Nephron (organoid): ENCODE results near the gene ZFYVE1.

Experiments
- H3K27ac Mint-ChIP-seq, 3 experiments: 2 replicates each; pipeline ENCODE4 v1.8.0; 2020; ENCODE audit warnings: mixed read lengths in 3 of 3, mild to moderate bottlenecking in 2 of 3, moderate library complexity in 1 of 3
- H3K27me3 Mint-ChIP-seq: 2 replicates; pipeline ENCODE4 v1.8.0; 2021; ENCODE audit warnings: low read depth, mild to moderate bottlenecking, moderate library complexity, mixed read lengths
- H3K36me3 Mint-ChIP-seq: 2 replicates; pipeline ENCODE4 v1.8.0; 2020; ENCODE audit warnings: low read depth, mixed read lengths
- H3K4me1 Mint-ChIP-seq: 2 replicates; pipeline ENCODE4 v1.8.0; 2020; ENCODE audit warnings: mixed read lengths
- H3K4me3 Mint-ChIP-seq, 3 experiments: 2 replicates each; pipeline ENCODE4 v1.8.0; 2020; ENCODE audit warnings: mild to moderate bottlenecking in 3 of 3, mixed read lengths in 3 of 3, moderate library complexity in 2 of 3
- H3K9me3 Mint-ChIP-seq: 2 replicates; pipeline ENCODE4 v1.8.0; 2020; ENCODE audit warnings: mixed read lengths
- TF ChIP-seq, protein P1 (sequence below), 3 experiments: fragments of 200-600 bp; sonication (generic); IDR thresholded peaks; one replicate each; pipeline ENCODE4 v1.5.0; 2021; ENCODE audit warnings: antibody characterized with exemption in 3 of 3; ENCODE audit not compliant: unreplicated experiment in 3 of 3

The ZFYVE1 gene

DNA sequence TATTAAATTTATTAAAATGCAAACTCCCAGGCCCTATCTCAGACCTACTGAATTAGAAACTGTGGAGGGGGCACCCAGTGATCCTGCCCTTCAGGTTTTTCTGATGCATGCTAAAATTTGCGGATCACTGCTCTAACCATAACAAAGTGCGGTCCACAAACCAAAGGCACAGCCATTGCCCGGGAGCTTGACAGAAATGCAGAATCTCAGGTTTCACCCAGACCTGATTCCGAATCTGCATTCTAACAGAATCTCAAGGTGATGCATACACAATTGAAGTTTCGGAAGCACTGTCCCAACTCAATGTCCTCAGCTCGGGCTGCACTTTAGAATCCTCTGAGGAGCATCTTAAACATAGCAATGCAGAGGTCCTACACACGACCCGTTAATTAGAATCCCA lies 46.0 kb downstream of the ZFYVE1 start:
- Mint-ChIP-seq H3K27ac (no peak overlapping the region), H3K9me3 (no peaks in the 10 kb centered on the region), H3K27me3 (no peaks in the 10 kb centered on the region), H3K36me3 (peaks cover 68% of the 10 kb centered on the region), H3K4me3 (no peak overlapping the region), H3K4me1 (no peaks in the 10 kb centered on the region)
- TF ChIP-seq, protein P1, sequence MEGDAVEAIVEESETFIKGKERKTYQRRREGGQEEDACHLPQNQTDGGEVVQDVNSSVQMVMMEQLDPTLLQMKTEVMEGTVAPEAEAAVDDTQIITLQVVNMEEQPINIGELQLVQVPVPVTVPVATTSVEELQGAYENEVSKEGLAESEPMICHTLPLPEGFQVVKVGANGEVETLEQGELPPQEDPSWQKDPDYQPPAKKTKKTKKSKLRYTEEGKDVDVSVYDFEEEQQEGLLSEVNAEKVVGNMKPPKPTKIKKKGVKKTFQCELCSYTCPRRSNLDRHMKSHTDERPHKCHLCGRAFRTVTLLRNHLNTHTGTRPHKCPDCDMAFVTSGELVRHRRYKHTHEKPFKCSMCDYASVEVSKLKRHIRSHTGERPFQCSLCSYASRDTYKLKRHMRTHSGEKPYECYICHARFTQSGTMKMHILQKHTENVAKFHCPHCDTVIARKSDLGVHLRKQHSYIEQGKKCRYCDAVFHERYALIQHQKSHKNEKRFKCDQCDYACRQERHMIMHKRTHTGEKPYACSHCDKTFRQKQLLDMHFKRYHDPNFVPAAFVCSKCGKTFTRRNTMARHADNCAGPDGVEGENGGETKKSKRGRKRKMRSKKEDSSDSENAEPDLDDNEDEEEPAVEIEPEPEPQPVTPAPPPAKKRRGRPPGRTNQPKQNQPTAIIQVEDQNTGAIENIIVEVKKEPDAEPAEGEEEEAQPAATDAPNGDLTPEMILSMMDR (IDR thresholded peaks at IDR 0.05; ENCODE audit: unreplicated experiment in 3 of 3): no peak

DNA sequence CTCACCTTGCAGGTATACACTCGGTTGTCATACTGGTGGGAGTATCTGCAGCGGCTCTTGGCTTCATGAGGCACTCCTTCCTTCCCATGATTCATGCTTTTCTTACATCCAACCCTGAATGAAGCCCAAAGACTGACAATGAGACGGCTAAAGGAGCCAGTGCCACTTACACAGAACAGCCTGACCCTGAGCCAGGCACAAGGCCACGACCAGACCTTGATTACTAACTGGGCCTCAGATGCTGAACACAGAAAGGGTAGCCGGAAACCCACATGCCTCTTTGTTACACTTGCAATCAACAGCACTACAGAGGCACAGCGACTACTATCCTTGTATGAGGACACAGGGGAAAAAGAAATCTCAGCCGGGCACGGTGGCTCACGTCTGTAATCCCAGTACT lies 48.0 kb downstream of the ZFYVE1 start:
- no peak overlapping the region for H3K27ac Mint-ChIP-seq
- H3K36me3 Mint-ChIP-seq: peaks cover 74% of the 10 kb centered on the region
- TF ChIP-seq, protein P1 (IDR thresholded peaks at IDR 0.05; ENCODE audit: unreplicated experiment in 3 of 3): no peak
- H3K4me3 Mint-ChIP-seq: no peak overlapping the region
- H3K4me1 Mint-ChIP-seq: no peaks in the 10 kb centered on the region
- H3K9me3 Mint-ChIP-seq: no peaks in the 10 kb centered on the region
- H3K27me3 Mint-ChIP-seq: no peaks in the 10 kb centered on the region

DNA sequence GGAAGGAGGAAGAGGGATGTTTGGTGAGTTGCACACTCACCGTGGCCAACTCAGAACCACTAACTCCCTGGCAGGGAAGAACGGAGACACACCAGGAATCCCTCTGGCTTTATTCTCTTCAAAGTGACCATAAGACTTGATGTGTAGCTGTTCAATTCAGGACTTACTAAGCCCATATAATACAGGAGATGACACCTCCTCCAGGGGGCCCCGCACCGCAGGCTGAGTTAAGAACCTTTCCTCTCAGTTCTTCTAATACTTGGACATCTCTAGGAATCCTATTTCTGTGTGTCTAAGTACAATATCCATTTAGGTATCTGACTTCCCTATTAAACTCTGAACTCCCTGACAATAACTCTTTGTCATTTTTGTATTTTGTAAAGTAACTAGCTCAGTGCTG lies 51.1 kb downstream of the ZFYVE1 start:
- Mint-ChIP-seq H3K4me1 (no peaks in the 10 kb centered on the region), H3K27me3 (no peaks in the 10 kb centered on the region), H3K36me3 (peaks cover 67% of the 10 kb centered on the region)

DNA sequence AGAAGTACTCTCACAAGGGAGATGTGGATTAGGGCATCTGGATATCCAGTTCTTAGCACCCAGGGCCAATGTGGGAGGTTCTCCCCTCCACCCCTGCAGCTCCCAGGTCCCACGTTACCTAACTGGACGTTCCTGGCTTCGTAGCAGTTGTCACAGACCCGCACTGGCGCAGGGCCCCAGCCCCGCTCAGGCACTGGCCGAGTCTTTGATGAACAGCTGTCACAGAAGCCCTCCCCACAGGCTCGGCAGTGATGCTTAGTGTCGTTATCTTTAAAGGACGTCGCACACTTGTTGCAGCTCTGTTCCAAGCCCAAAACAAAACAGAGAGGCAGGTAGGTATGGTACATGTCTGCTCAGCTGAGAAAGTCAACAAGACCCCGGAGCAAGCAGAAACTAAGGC lies 52.2 kb downstream of the ZFYVE1 start:
- Mint-ChIP-seq H3K27ac (no peak overlapping the region), H3K4me3 (no peak overlapping the region), H3K36me3 (peaks cover 72% of the 10 kb centered on the region), H3K27me3 (no peaks in the 10 kb centered on the region), H3K4me1 (no peaks in the 10 kb centered on the region), H3K9me3 (no peaks in the 10 kb centered on the region)
- TF ChIP-seq, protein P1 (IDR thresholded peaks at IDR 0.05; ENCODE audit: unreplicated experiment in 3 of 3): no peak

More for the DNA sequence above, 51.1 kb downstream of the ZFYVE1 start:
- TF ChIP-seq, protein P1 (IDR thresholded peaks at IDR 0.05; ENCODE audit: unreplicated experiment in 3 of 3): no peak
- Mint-ChIP-seq H3K4me3 (no peak overlapping the region), H3K9me3 (no peaks in the 10 kb centered on the region), H3K27ac (no peak overlapping the region)

DNA sequence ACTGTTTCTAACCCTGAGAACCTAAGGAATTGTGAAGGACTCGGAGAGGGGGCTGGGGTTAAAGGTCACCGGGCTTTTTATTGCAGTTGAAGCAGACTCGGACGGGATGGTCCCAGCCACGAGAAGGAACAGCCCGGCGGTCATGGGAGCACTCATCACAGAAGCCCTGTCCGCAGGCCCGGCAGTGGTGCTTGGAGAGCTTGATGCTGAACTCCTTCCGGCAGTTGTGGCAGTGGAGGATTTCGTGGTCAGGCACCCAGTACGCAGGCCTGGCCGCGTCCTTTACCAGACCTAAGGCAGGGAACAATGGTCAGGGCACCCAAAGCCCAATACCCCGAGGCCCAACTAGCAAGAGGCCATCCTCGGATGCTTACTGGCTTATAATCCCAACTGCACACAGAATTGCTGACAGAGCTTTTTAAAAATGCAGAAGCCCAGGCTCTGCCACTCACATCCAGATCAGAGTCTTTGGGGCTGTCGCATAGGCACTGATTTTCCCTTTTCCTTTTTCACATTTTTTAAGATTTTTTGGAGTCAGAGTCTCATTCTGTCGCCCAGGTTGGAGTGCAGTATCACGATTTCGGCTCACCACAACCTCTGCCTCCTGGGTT lies 56.0 kb downstream of the ZFYVE1 start:
- Mint-ChIP-seq H3K27ac (no peak overlapping the region), H3K9me3 (no peaks in the 10 kb centered on the region), H3K4me1 (no peaks in the 10 kb centered on the region), H3K27me3 (no peaks in the 10 kb centered on the region), H3K4me3 (no peak overlapping the region), H3K36me3 (peaks cover 68% of the 10 kb centered on the region)
- TF ChIP-seq, protein P1 (IDR thresholded peaks at IDR 0.05; ENCODE audit: unreplicated experiment in 3 of 3): no peak

DNA sequence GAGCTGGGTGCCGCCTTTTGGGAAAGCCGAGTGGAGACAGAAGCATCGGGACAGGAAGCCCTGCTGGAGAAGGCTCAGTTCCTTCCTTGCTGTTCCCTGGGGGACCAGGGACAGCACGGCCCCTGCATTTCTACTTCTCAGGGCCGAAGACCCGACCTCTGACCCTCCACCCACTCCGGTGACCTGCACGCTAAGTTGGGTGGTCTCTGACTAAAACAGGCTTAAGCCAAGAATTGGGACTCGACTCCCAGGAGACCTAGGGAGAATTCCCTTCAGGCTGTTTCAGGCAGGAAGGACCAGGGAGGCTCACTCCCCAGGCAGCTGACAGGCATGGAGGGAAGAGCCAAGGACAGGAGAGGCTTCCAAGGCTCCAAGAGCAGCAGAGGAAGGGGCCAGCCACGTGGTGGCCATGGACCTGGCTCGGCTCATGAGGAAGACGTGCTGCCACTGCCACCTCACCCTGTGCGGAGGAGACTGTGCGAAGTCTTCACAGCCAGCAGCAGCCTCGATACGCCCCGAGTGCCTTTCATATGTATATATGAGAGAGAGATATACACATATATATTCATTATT lies 56.8 kb downstream of the ZFYVE1 start:
- H3K27me3 Mint-ChIP-seq: no peaks in the 10 kb centered on the region
- H3K4me1 Mint-ChIP-seq: no peaks in the 10 kb centered on the region
- no peak overlapping the region for H3K4me3 Mint-ChIP-seq
- no peaks in the 10 kb centered on the region for H3K9me3 Mint-ChIP-seq
- H3K27ac Mint-ChIP-seq: no peak overlapping the region
- TF ChIP-seq, protein P1 (IDR thresholded peaks at IDR 0.05; ENCODE audit: unreplicated experiment in 3 of 3): no peak
- peaks cover 60% of the 10 kb centered on the region for H3K36me3 Mint-ChIP-seq
